GM19035 (cell line): Measurements from ENCODE around the gene FAM9B.

Experiments
- ATAC-seq: cut with Tn5 transposase; IDR thresholded peaks from one replicate; pipeline ENCODE4 v1.9.1; 2021; ENCODE audit not compliant: unreplicated experiment

Gene FAM9B

DNA sequence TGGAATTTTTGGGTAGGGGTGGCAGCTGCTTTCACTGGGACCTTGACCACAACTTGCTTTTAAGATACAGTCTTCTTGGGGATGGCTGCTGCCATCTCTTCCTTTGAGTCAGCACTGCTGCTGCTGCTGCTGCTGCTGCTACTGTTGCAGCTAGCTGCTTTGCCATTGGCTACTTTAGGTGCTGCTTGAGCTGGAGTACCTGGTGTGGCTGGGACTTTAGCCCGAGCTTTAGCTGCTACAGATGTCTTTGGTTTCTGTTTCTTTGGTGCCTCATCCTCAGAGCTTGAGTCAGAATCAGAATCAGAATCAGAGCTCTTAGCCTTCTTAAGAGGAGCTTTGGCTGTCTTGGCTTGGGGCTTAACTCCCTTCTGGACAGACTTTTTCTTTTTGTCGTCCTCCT, 52.2 kb downstream of the FAM9B start:
- no peak for ATAC-seq

DNA sequence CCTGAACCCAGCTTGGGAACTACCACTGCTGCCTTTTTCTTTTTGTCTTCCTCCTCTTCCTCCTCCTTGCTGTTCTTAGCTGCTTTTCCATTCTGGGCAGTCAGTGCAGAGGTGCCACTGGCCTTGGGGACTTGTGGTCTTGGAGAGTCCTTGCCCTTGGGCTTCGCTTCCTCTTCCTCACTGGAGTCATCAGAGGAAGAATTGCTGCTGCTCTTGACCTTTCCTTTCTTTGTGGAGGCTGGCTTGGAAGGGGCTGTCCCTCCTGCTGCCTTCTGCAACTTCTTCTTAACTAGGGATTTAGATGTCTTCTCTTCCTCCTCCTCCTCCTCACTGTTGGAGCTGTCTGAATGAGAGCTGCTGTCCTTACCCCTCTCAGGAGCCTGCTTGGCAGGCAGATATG, 53.2 kb downstream of the FAM9B start:
- no peak for ATAC-seq
